RWPE2 (cell line): ENCODE results near the gene LCE1B.

Source experiments
- ATAC-seq: fragments of 200-7000 bp; cut with Tn5 transposase; 3 replicates; pipeline ENCODE4 v1.9.1; 2021; ENCODE audit warnings: low read depth
- DNase-seq: peaks from one replicate; pipeline ENCODE4 v3.0.0-alpha.2; 2020; ENCODE audit warnings: low spot score
- H3K27ac ChIP-seq: fragments of 450-650 bp; 2 replicates; pipeline ENCODE4 v1.5.1; 2017; ENCODE audit warnings: mild to moderate bottlenecking; ENCODE audit not compliant: poor library complexity, severe bottlenecking
- H3K27me3 ChIP-seq: fragments of 250-450 bp; sonication (Bioruptor Pico); 2 replicates; pipeline ENCODE4 v1.5.1; 2021; ENCODE audit warnings: mild to moderate bottlenecking, moderate library complexity; ENCODE audit not compliant: insufficient read depth, poor library complexity, severe bottlenecking
- H3K36me3 ChIP-seq: fragments of 250-450 bp; sonication (Bioruptor Pico); 2 replicates; pipeline ENCODE4 v1.5.1; 2020; ENCODE audit warnings: low read depth, mild to moderate bottlenecking, moderate library complexity
- H3K4me1 ChIP-seq: fragments of 250-450 bp; sonication (Bioruptor Pico); 2 replicates; pipeline ENCODE4 v1.5.1; 2021; ENCODE audit warnings: mild to moderate bottlenecking, moderate library complexity; ENCODE audit not compliant: insufficient read depth, poor library complexity, severe bottlenecking
- H3K4me3 ChIP-seq: fragments of 250-450 bp; sonication (Bioruptor Pico); 2 replicates; pipeline ENCODE4 v1.5.1; 2021; ENCODE audit warnings: mild to moderate bottlenecking, moderate library complexity; ENCODE audit not compliant: severe bottlenecking
- H3K9me3 ChIP-seq: fragments of 250-450 bp; sonication (Bioruptor Pico); 2 replicates; pipeline ENCODE4 v1.5.1; 2021; ENCODE audit warnings: mild to moderate bottlenecking, moderate library complexity; ENCODE audit not compliant: severe bottlenecking
- CTCF ChIP-seq: fragments of 450-650 bp; IDR thresholded peaks from one replicate; pipeline ENCODE4 v1.5.1; 2017; ENCODE audit warnings: mild to moderate bottlenecking, moderate library complexity; ENCODE audit not compliant: poor library complexity, severe bottlenecking

The LCE1B gene, protein sequence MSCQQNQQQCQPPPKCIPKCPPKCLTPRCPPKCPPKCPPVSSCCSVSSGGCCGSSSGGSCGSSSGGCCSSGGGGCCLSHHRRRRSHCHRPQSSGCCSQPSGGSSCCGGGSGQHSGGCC

GRCh38 chr1:152811671-152812070, at the start of gene LCE1B:
Gene LCE1B (plus strand): TSS chr1:152811971. CDS start chr1:152812447, 476 bp downstream.
- no peak within 1 kb of the TSS for H3K4me3 ChIP-seq
- DNase-seq (no peak), ATAC-seq (no peak)
- no peak for TF ChIP-seq CTCF
- no peak within 1 kb of the TSS for H3K27ac ChIP-seq
- no peaks in the 10 kb centered on the region for H3K36me3 ChIP-seq
- H3K27me3 ChIP-seq = no peaks in the 10 kb centered on the region
- H3K9me3 ChIP-seq = no peaks in the 10 kb centered on the region
- H3K4me1 ChIP-seq = no peaks in the 10 kb centered on the region

GRCh38 chr1:152768847-152769533, 42.8 kb upstream of the LCE1B start:
- Histone ChIP-seq H3K4me1 (peaks cover 18% of the 10 kb centered on the region), H3K4me3 (no peak overlapping the region), H3K27me3 (no peaks in the 10 kb centered on the region), H3K27ac (peak overlapping the region; percentile 42), H3K36me3 (no peaks in the 10 kb centered on the region), H3K9me3 (no peaks in the 10 kb centered on the region)
- peak; percentile 23 for TF ChIP-seq CTCF
- ATAC-seq (peak; percentile 79), DNase-seq (no peak)

- TF ChIP-seq CTCF = no peak
- ATAC-seq (peak; percentile 24; the same call in 1 of the 3 replicates), DNase-seq (no peak)
- Histone ChIP-seq H3K4me3 (no peak overlapping the region), H3K36me3 (no peaks in the 10 kb centered on the region), H3K27me3 (no peaks in the 10 kb centered on the region), H3K4me1 (peaks cover 18% of the 10 kb centered on the region), H3K9me3 (no peaks in the 10 kb centered on the region), H3K27ac (peak overlapping the region; percentile 42)
Measured at GRCh38 chr1:152770411-152770810, 41.4 kb upstream of the LCE1B start.

- ATAC-seq (0 out of 3 replicates have a peak, but pooled peaks have one; percentile 48), DNase-seq (no peak)
- H3K4me3 ChIP-seq = no peak within 1 kb of the TSS
- H3K4me1 ChIP-seq = peaks cover 4% of the 10 kb centered on the region
- H3K9me3 ChIP-seq = no peaks in the 10 kb centered on the region
- no peaks in the 10 kb centered on the region for H3K27me3 ChIP-seq
- no peak within 1 kb of the TSS for H3K27ac ChIP-seq
- TF ChIP-seq CTCF = no peak
- H3K36me3 ChIP-seq = no peaks in the 10 kb centered on the region
Measured at GRCh38 chr1:152774875-152775274, 36.9 kb upstream of the LCE1B start, which contains the start of gene LCE1F. Gene LCE1F (plus strand): TSS chr1:152775140. CDS start chr1:152776372, 1,232 bp downstream.

DNA sequence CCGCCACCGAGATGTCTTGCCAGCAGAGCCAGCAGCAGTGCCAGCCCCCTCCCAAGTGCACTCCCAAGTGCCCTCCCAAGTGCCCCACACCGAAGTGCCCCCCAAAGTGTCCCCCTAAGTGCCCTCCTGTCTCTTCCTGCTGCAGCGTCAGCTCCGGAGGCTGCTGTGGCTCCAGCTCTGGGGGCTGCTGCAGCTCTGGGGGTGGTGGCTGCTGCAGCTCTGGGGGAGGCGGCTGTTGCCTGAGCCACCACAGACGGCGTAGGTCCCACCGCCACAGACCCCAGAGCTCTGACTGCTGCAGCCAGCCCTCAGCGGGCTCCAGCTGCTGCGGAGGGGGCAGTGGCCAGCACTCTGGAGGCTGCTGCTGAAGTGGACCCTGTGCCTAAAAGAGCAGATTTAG, 35.4 kb upstream of the LCE1B start:
- no peak overlapping the region for H3K4me3 ChIP-seq
- no peak for TF ChIP-seq CTCF
- H3K4me1 ChIP-seq = no peaks in the 10 kb centered on the region
- DNase-seq (no peak), ATAC-seq (no peak)
- H3K27me3 ChIP-seq = no peaks in the 10 kb centered on the region
- H3K36me3 ChIP-seq = no peaks in the 10 kb centered on the region
- H3K27ac ChIP-seq = no peak overlapping the region
- no peaks in the 10 kb centered on the region for H3K9me3 ChIP-seq
